ENCODE results near the gene LOXHD1.

LOXHD1 gene

DNA sequence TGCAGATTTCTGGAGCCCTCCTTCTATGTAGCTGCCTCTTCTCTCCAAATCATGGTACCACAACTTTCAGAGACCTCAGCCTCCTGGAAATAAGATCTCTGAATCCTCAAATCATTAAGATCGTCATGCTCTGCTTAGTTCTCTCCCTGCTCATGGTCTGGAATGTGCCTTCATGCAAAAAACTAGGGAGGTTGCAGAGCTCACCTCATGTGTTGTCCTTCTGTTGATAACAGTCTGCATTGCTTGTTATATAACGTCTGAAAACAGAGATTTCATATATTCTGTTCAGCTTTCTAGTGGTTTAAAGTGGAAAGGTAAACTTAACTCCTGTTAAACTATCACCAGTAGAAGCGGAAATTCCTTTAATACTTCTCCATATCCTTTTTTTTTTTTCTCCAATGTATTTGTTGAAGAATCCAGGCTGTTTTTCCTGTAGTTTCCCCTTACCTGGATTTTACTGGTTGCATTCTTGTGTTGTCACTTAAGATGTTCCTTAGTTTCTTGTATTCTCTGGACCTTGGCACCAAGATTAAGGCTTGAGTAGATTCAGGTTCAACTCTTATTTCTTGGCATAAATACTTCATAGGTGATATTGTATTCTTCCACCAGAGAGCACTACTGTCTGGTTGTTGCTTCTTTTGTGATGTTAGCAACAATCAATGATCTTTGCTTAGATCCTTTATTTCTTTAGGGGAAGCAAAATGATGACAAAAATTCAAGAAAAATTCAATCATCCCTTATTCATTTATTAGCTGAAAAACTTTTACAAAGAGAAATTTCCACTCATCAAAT, 211.3 kb downstream of the LOXHD1 start:
- no peak for DNase-seq (ENCODE audit: low read depth)

DNA sequence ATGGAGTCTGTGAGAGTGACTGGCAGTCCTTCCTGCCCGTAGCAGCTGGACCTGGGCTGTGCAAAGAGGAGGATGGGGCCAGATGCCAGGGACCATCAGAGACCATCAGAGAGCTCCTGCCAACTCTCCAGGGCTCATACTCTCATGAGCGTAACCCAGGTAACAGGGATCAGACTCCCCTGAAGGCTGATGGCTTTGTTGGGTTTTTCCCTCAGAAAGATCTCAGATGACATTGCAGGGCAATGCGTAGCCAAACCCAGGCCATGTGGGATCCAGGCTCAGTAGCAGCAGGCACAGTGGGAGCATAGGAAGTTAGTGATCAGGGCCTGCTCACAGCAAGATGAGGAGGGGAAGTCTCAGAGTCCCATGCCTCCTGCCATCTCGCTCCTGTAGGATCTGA, 218.0 kb downstream of the LOXHD1 start:
- no peak for DNase-seq (ENCODE audit: low read depth)

- no peak for DNase-seq (ENCODE audit: low read depth)
Observed at GRCh38 chr18:46437061-46437460, 220.0 kb downstream of the LOXHD1 start.

DNA sequence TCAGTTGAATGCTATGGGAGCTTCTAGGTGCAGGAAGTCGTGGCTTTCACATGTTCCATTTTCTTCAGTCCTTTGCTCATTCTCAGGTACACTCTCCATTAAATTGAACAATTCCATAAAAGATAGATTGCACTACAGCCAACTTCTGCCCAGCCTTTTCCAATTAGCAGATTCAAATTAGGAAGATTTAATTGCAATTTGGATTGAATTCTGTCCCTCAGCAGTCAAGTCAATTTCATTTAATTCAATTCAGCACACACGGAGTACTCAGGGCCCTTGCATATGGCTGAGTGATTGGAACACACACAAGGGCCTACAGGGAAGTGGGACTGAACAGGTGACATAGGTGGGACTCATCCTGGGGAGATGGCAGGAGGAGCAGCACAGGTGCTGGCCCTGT, 220.4 kb downstream of the LOXHD1 start:
- no peak for DNase-seq (ENCODE audit: low read depth)

- no peak for DNase-seq (ENCODE audit: low read depth)
Observed at GRCh38 chr18:46435031-46435430, 222.0 kb downstream of the LOXHD1 start.

GRCh38 chr18:46434629-46435028, 222.4 kb downstream of the LOXHD1 start:
- DNase-seq (ENCODE audit: low read depth): no peak

DNA sequence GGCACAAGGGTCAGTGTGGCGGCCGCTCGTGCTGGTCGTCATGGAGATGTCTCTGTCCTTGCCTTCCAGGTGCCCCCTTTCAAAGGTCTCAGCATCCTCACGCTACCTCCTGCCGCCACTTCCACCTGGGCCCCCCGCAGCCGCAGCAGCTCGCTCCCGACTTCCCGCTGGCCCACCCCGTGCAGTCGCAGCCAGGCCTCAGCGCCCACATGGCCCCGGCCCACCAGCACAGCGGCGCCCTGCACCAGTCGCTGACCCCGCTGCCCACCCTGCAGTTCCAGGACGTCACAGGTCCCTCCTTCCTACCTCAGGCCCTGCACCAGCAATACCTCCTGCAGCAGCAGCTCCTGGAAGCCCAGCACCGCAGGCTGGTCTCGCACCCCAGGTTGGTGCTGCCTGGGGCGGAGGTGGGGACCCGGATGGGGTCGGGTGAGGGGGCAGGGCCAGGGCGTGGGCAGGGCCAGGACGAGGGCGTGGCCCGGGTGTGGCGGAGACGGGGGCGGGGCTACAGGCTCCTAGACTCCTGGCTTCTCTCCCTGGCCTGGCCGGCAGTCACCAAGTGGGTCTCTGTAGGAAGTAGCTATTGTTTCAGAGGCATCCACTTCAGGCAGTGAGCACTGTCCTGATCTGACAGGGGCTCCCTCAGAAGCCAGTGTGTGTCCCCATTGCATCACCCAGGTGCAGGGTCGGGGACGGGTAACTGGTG, 223.7 kb downstream of the LOXHD1 start:
- no peak for DNase-seq (ENCODE audit: low read depth)

GRCh38 chr18:46431522-46432171, 225.4 kb downstream of the LOXHD1 start:
- no peak for DNase-seq (ENCODE audit: low read depth)

GRCh38 chr18:46429649-46430224, 227.3 kb downstream of the LOXHD1 start:
- no peak for DNase-seq (ENCODE audit: low read depth)

GRCh38 chr18:46429130-46429529, 227.9 kb downstream of the LOXHD1 start:
- DNase-seq (ENCODE audit: low read depth): no peak

DNA sequence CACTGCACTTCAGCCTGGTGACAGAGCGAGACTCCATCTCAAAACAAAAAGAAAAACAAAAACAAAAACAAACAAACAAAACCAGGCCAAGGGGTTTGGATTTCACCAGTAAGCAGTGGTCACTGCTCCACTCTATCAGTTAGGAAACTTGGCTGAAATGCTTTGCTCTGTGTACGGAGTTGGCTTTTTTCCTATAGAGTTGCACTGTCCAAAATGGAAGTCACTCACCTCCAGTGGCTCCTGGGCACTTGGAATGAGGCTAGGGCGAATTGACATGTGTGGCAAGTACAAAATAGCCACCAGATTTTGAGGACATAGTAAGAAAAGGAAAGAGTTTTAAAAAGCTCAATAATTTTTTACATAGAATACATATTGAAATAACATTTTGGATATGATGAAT, 228.7 kb downstream of the LOXHD1 start:
- DNase-seq (ENCODE audit: low read depth): no peak

DNA sequence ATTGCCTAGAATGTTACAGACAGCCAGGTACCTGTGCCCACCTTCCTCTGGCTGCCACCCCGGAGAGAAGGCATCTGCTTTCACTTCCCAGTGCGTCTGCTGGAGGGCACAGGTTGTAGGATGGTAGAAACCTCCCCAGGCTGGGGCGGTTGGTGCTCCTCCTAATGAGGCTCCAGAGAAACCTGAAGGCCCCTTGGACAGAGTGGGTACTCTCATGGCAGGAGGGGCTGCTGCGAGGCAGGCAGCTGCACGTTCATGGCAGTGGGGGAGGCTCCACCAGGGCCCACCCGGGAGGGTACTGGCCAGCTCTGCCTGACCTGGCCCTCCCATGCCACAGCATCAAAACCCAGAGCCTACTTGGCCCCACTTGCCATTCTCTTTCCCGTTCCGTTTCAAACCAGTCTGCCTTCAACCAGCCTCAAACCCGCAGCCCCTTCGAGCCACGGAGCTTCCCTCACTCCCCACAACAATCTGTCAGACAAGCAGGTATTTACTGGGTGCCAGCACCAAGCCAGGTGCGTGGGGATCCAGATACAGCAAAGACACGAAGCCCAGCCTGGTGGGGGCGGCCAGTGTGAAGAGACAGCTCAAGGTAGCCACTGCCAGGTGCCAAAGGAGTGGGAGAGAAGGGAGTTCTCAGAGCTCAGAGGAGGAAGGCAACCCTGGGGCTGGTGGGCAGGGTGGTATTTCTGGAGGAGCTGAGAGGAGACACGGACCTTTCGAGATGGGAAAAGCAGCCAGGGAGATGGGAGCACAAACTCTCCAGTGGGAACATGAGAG, 229.6 kb downstream of the LOXHD1 start:
- DNase-seq (ENCODE audit: low read depth): no peak
